ENCODE results near the gene STXBP5.
A peak's percentile ranks its signal among the peaks of the same experiment; 100 is the strongest.

The STXBP5 gene

GRCh38 chr6:147429794-147430193 is 225.6 kb downstream of the STXBP5 start:
- Histone ChIP-seq H3K27ac (ENCODE audit: low read depth, low read length) (no peak overlapping the region), H3K23ac (ENCODE audit: low read length) (no peak overlapping the region), H3K4me2 (ENCODE audit: low read length) (no peak overlapping the region), H2BK5ac (ENCODE audit: low read depth, low read length, poor library complexity) (no peak overlapping the region), H3K9me3 (ENCODE audit: insufficient read depth, low read depth, low read length) (no peaks in the 10 kb centered on the region), H3K4ac (ENCODE audit: low read depth, low read length) (no peak overlapping the region), H3K79me1 (ENCODE audit: low read length) (peaks cover 6% of the 10 kb centered on the region), H3K4me3 (ENCODE audit: low read depth, low read length) (no peak overlapping the region), H3K4me1 (ENCODE audit: control insufficient read depth in 1 of 2, insufficient read depth in 2 of 2, low read length in 2 of 2) (peaks cover 0 to 2% of the 10 kb centered on the region in 2 experiments), H3K18ac (ENCODE audit: low read length) (no peak overlapping the region), H3K79me2 (ENCODE audit: control insufficient read depth, insufficient read depth, low read length, poor library complexity) (no peaks in the 10 kb centered on the region), H4K12ac (ENCODE audit: low read depth, low read length) (no peak overlapping the region), H3K27me3 (ENCODE audit: insufficient read depth, low read length) (no peaks in the 10 kb centered on the region), H2AK5ac (ENCODE audit: low read length) (no peak overlapping the region), H3K9ac (ENCODE audit: low read length) (no peak overlapping the region), H3K14ac (ENCODE audit: low read length) (no peak overlapping the region), H4K8ac (ENCODE audit: low read depth, low read length) (no peak overlapping the region), H2BK12ac (ENCODE audit: low read length) (no peak overlapping the region), H3K36me3 (ENCODE audit: control insufficient read depth in 1 of 2, insufficient read depth in 2 of 2, low read length in 2 of 2) (no peaks in the 10 kb centered on the region), H4K91ac (ENCODE audit: low read depth, low read length) (no peak overlapping the region), H2AFZ (ENCODE audit: insufficient read depth, low read length, poor library complexity) (no peak overlapping the region), H2BK120ac (ENCODE audit: insufficient read depth, low read length, poor library complexity) (no peak overlapping the region)
- DNase-seq = no peak
- no CpG with 5 or more reads among the region's 3 CpGs for WGBS (ENCODE audit: extremely low coverage, insufficient coverage, insufficient read length)

GRCh38 chr6:147430811-147431210 is 226.6 kb downstream of the STXBP5 start:
- no peak overlapping the region for H3K18ac ChIP-seq (ENCODE audit: low read length)
- no peaks in the 10 kb centered on the region for H3K27me3 ChIP-seq (ENCODE audit: insufficient read depth, low read length)
- H3K79me1 ChIP-seq (ENCODE audit: low read length) = peaks cover 14% of the 10 kb centered on the region
- no peak overlapping the region for H4K91ac ChIP-seq (ENCODE audit: low read depth, low read length)
- no peak overlapping the region for H3K27ac ChIP-seq (ENCODE audit: low read depth, low read length)
- no peak overlapping the region for H4K12ac ChIP-seq (ENCODE audit: low read depth, low read length)
- H3K36me3 ChIP-seq (ENCODE audit: control insufficient read depth in 1 of 2, insufficient read depth in 2 of 2, low read length in 2 of 2) = no peaks in the 10 kb centered on the region
- peaks cover 0 to 3% of the 10 kb centered on the region in 2 experiments for H3K4me1 ChIP-seq (ENCODE audit: control insufficient read depth in 1 of 2, insufficient read depth in 2 of 2, low read length in 2 of 2)
- no peak for DNase-seq
- no CpG with 5 or more reads among the region's 2 CpGs for WGBS (ENCODE audit: extremely low coverage, insufficient coverage, insufficient read length)
- H3K14ac ChIP-seq (ENCODE audit: low read length) = no peak overlapping the region
- no peak overlapping the region for H2BK120ac ChIP-seq (ENCODE audit: insufficient read depth, low read length, poor library complexity)
- no peak overlapping the region for H2AK5ac ChIP-seq (ENCODE audit: low read length)
- H3K4me3 ChIP-seq (ENCODE audit: low read depth, low read length) = no peak overlapping the region
- no peak overlapping the region for H3K23ac ChIP-seq (ENCODE audit: low read length)
- no peak overlapping the region for H2BK12ac ChIP-seq (ENCODE audit: low read length)
- no peak overlapping the region for H3K4ac ChIP-seq (ENCODE audit: low read depth, low read length)
- H2AFZ ChIP-seq (ENCODE audit: insufficient read depth, low read length, poor library complexity) = no peak overlapping the region
- no peak overlapping the region for H4K8ac ChIP-seq (ENCODE audit: low read depth, low read length)
- no peaks in the 10 kb centered on the region for H3K79me2 ChIP-seq (ENCODE audit: control insufficient read depth, insufficient read depth, low read length, poor library complexity)
- no peak overlapping the region for H3K9ac ChIP-seq (ENCODE audit: low read length)
- no peak overlapping the region for H3K4me2 ChIP-seq (ENCODE audit: low read length)
- no peak overlapping the region for H2BK5ac ChIP-seq (ENCODE audit: low read depth, low read length, poor library complexity)
- H3K9me3 ChIP-seq (ENCODE audit: insufficient read depth, low read depth, low read length) = no peaks in the 10 kb centered on the region

GRCh38 chr6:147434076-147434475 is 229.9 kb downstream of the STXBP5 start:
- Histone ChIP-seq H3K14ac (ENCODE audit: low read length) (no peak overlapping the region), H2BK12ac (ENCODE audit: low read length) (no peak overlapping the region), H3K9ac (ENCODE audit: low read length) (no peak overlapping the region), H4K91ac (ENCODE audit: low read depth, low read length) (no peak overlapping the region), H3K23ac (ENCODE audit: low read length) (no peak overlapping the region), H2BK5ac (ENCODE audit: low read depth, low read length, poor library complexity) (no peak overlapping the region), H3K79me2 (ENCODE audit: control insufficient read depth, insufficient read depth, low read length, poor library complexity) (no peaks in the 10 kb centered on the region), H2AFZ (ENCODE audit: insufficient read depth, low read length, poor library complexity) (no peak overlapping the region), H3K27me3 (ENCODE audit: insufficient read depth, low read length) (no peaks in the 10 kb centered on the region), H3K4me1 (ENCODE audit: control insufficient read depth in 1 of 2, insufficient read depth in 2 of 2, low read length in 2 of 2) (peaks cover 2 to 5% of the 10 kb centered on the region in 2 experiments), H2AK5ac (ENCODE audit: low read length) (no peak overlapping the region), H3K9me3 (ENCODE audit: insufficient read depth, low read depth, low read length) (no peaks in the 10 kb centered on the region), H3K27ac (ENCODE audit: low read depth, low read length) (peak overlapping the region; percentile 79), H3K4ac (ENCODE audit: low read depth, low read length) (no peak overlapping the region), H4K8ac (ENCODE audit: low read depth, low read length) (no peak overlapping the region), H2BK120ac (ENCODE audit: insufficient read depth, low read length, poor library complexity) (no peak overlapping the region), H3K79me1 (ENCODE audit: low read length) (peaks cover 21% of the 10 kb centered on the region), H3K4me2 (ENCODE audit: low read length) (no peak overlapping the region), H4K12ac (ENCODE audit: low read depth, low read length) (no peak overlapping the region), H3K18ac (ENCODE audit: low read length) (no peak overlapping the region), H3K4me3 (ENCODE audit: low read depth, low read length) (no peak overlapping the region), H3K36me3 (ENCODE audit: control insufficient read depth in 1 of 2, insufficient read depth in 2 of 2, low read length in 2 of 2) (no peaks in the 10 kb centered on the region)
- WGBS (ENCODE audit: extremely low coverage, insufficient coverage, insufficient read length) = no CpG with 5 or more reads among the region's 4 CpGs
- DNase-seq = no peak

- H2AK5ac ChIP-seq (ENCODE audit: low read length) = no peak overlapping the region
- H3K4ac ChIP-seq (ENCODE audit: low read depth, low read length) = no peak overlapping the region
- no peaks in the 10 kb centered on the region for H3K27me3 ChIP-seq (ENCODE audit: insufficient read depth, low read length)
- no peaks in the 10 kb centered on the region for H3K79me2 ChIP-seq (ENCODE audit: control insufficient read depth, insufficient read depth, low read length, poor library complexity)
- no peaks in the 10 kb centered on the region for H3K36me3 ChIP-seq (ENCODE audit: control insufficient read depth in 1 of 2, insufficient read depth in 2 of 2, low read length in 2 of 2)
- H4K12ac ChIP-seq (ENCODE audit: low read depth, low read length) = no peak overlapping the region
- no peak overlapping the region for H2BK12ac ChIP-seq (ENCODE audit: low read length)
- no peak overlapping the region for H3K14ac ChIP-seq (ENCODE audit: low read length)
- no peaks in the 10 kb centered on the region for H3K9me3 ChIP-seq (ENCODE audit: insufficient read depth, low read depth, low read length)
- H3K18ac ChIP-seq (ENCODE audit: low read length) = no peak overlapping the region
- H3K4me2 ChIP-seq (ENCODE audit: low read length) = no peak overlapping the region
- H2BK5ac ChIP-seq (ENCODE audit: low read depth, low read length, poor library complexity) = no peak overlapping the region
- H2AFZ ChIP-seq (ENCODE audit: insufficient read depth, low read length, poor library complexity) = no peak overlapping the region
- H3K79me1 ChIP-seq (ENCODE audit: low read length) = peaks cover 22% of the 10 kb centered on the region
- H3K27ac ChIP-seq (ENCODE audit: low read depth, low read length) = peak overlapping the region; percentile 89
- H3K9ac ChIP-seq (ENCODE audit: low read length) = no peak overlapping the region
- WGBS (ENCODE audit: extremely low coverage, insufficient coverage, insufficient read length) = no CpG with 5 or more reads among the region's 4 CpGs
- no peak overlapping the region for H3K4me3 ChIP-seq (ENCODE audit: low read depth, low read length)
- no peak overlapping the region for H3K23ac ChIP-seq (ENCODE audit: low read length)
- peak; percentile 48 to 68 for DNase-seq
- H4K8ac ChIP-seq (ENCODE audit: low read depth, low read length) = no peak overlapping the region
- H2BK120ac ChIP-seq (ENCODE audit: insufficient read depth, low read length, poor library complexity) = no peak overlapping the region
- peaks cover 2 to 5% of the 10 kb centered on the region in 2 experiments for H3K4me1 ChIP-seq (ENCODE audit: control insufficient read depth in 1 of 2, insufficient read depth in 2 of 2, low read length in 2 of 2)
- H4K91ac ChIP-seq (ENCODE audit: low read depth, low read length) = no peak overlapping the region
Measured at GRCh38 chr6:147434516-147434915, 230.3 kb downstream of the STXBP5 start.
